ENCODE data around the gene SYNDIG1. TPM values are rescaled to one million over a fixed set of nuclear protein-coding genes. Genes with fewer than 3 reads are reported as not detected.

SYNDIG1 gene
- total RNA-seq, 2 experiments from 2014 or later: not detected

DNA sequence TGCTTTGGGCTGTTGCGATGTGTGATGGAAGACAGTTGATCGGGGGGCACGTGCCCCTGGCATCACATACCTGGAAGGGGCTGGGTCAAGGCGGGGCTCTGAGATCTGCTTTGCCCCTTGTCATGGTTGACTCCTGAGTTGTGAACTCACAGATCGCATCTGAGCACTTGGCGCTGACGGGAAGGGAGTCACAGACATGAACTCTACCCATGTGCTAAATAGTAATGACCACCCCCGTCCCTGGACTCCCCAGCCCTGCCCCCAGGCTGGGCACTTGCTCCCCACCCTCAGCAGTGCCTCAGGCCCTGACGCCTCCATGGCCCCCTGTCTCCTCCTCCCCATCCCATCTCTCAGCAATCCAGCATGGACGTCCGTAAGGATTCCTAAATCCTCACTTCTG, 107.0 kb downstream of the SYNDIG1 start:
- H3K4me3 ChIP-seq (ENCODE audit: low read length): no peak overlapping the region
- Mint-ChIP-seq H3K4me1 (ENCODE audit: low read depth) (no peaks in the 10 kb centered on the region), H3K36me3 (ENCODE audit: low read depth) (no peaks in the 10 kb centered on the region), H3K27me3 (no peaks in the 10 kb centered on the region), H3K9me3 (no peaks in the 10 kb centered on the region), H3K4me3 (no peak overlapping the region), H3K27ac (no peak overlapping the region)
- peaks cover 0 to 7% of the 10 kb centered on the region in 2 experiments for H3K9me3 ChIP-seq (ENCODE audit: control insufficient read depth in 1 of 2, insufficient read depth in 1 of 2, low read length in 2 of 2)
- ATAC-seq (ENCODE audit: poor library complexity): no peak
- no peak for TF ChIP-seq CTCF (IDR thresholded peaks at IDR 0.05)
- H3K4me1 ChIP-seq (ENCODE audit: insufficient read depth, low read length): no peaks in the 10 kb centered on the region
- intact Hi-C loops (cut with DNase I, micrococcal nuclease): no loop called here
- H3K27ac ChIP-seq (ENCODE audit: low read depth in 1 of 2, low read length in 2 of 2): no peak overlapping the region
- ChIA-PET POLR2A (no interaction called here), CTCF (no interaction called here)
- DNase-seq: no peak
- no peaks in the 10 kb centered on the region for H3K27me3 ChIP-seq (ENCODE audit: control insufficient read depth in 1 of 2, insufficient read depth in 2 of 2, low read length in 2 of 2)
- no peaks in the 10 kb centered on the region for H3K36me3 ChIP-seq (ENCODE audit: insufficient read depth, low read length)

- intact Hi-C loops (cut with DNase I, micrococcal nuclease): no loop called here
- H3K4me3 Mint-ChIP-seq: no peak overlapping the region
- no peak overlapping the region for H3K4me3 ChIP-seq (ENCODE audit: low read length)
- no peaks in the 10 kb centered on the region for H3K4me1 Mint-ChIP-seq (ENCODE audit: low read depth)
- ATAC-seq (ENCODE audit: poor library complexity): no peak
- POLR2A ChIA-PET: no interaction called here
- CTCF ChIA-PET: no interaction called here
- H3K36me3 ChIP-seq (ENCODE audit: insufficient read depth, low read length): no peaks in the 10 kb centered on the region
- no peaks in the 10 kb centered on the region for H3K9me3 Mint-ChIP-seq
- no peak overlapping the region for H3K27ac Mint-ChIP-seq
- H3K27me3 Mint-ChIP-seq: no peaks in the 10 kb centered on the region
- peaks cover 0 to 15% of the 10 kb centered on the region in 2 experiments for H3K9me3 ChIP-seq (ENCODE audit: control insufficient read depth in 1 of 2, insufficient read depth in 1 of 2, low read length in 2 of 2)
- H3K27ac ChIP-seq (ENCODE audit: low read depth in 1 of 2, low read length in 2 of 2): no peak overlapping the region
- no peak for DNase-seq
- TF ChIP-seq CTCF (IDR thresholded peaks at IDR 0.05): no peak
- H3K36me3 Mint-ChIP-seq (ENCODE audit: low read depth): no peaks in the 10 kb centered on the region
- H3K27me3 ChIP-seq (ENCODE audit: control insufficient read depth in 1 of 2, insufficient read depth in 2 of 2, low read length in 2 of 2): no peaks in the 10 kb centered on the region
- no peaks in the 10 kb centered on the region for H3K4me1 ChIP-seq (ENCODE audit: insufficient read depth, low read length)
These were observed 108.0 kb downstream of the SYNDIG1 start for GRCh38 chr20:24577271-24577909.

DNA sequence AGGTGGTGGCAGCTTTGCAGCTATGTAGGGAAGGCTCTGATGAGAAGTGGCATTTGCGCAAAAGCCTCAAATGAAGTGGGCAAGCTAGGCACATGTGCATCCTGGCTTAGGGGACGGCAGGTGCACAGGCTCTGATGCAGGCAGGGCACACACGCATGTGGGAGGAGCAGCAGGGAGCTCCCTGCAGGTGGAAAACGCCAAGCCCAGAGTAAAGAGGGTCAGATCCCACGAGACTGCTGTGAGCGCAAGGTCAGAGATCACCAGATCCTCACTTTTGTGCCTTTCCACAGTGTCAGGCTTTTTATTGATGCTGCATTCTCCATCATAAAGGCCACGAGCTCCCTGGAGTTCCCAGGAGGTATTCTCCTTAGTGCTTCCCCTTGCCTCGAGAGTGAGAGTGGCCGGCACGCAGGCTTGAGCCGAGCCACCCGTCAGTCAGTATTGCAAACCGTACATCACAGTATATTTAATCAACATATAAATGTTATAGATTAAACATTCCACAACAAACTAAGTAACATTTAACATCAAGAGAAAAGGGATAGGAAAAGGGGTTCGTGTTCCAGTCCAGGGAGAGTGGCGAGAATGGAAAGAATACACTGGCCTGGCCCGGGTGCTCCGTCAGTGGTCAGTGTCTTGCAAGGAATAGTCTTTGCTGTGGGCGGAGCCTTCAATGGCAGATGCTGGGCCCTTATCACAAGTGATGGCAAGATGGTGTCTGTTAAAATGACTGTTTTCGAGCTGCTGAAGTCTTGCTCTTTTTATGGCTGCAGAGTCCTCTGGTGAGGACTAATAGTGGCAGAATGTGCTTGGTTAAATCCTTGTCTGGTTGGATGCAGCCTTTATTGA, 109.4 kb downstream of the SYNDIG1 start:
- DNase-seq (no peak), ATAC-seq (ENCODE audit: poor library complexity) (no peak)
- ChIA-PET CTCF (no interaction called here), POLR2A (no interaction called here)
- Histone ChIP-seq H3K4me3 (ENCODE audit: low read length) (no peak overlapping the region), H3K4me1 (ENCODE audit: insufficient read depth, low read length) (no peaks in the 10 kb centered on the region), H3K36me3 (ENCODE audit: insufficient read depth, low read length) (no peaks in the 10 kb centered on the region), H3K9me3 (ENCODE audit: control insufficient read depth in 1 of 2, insufficient read depth in 1 of 2, low read length in 2 of 2) (peaks cover 0 to 25% of the 10 kb centered on the region in 2 experiments), H3K27me3 (ENCODE audit: control insufficient read depth in 1 of 2, insufficient read depth in 2 of 2, low read length in 2 of 2) (no peaks in the 10 kb centered on the region), H3K27ac (ENCODE audit: low read depth in 1 of 2, low read length in 2 of 2) (no peak overlapping the region)
- TF ChIP-seq CTCF (IDR thresholded peaks at IDR 0.05): no peak
- intact Hi-C loops (cut with DNase I, micrococcal nuclease): no loop called here
- Mint-ChIP-seq H3K9me3 (no peaks in the 10 kb centered on the region), H3K27ac (no peak overlapping the region), H3K27me3 (no peaks in the 10 kb centered on the region), H3K4me3 (no peak overlapping the region), H3K36me3 (ENCODE audit: low read depth) (no peaks in the 10 kb centered on the region), H3K4me1 (ENCODE audit: low read depth) (no peaks in the 10 kb centered on the region)
